GM12874 (cell line): ENCODE data around the gene TBXAS1.

Source experiments
- TF ChIP-seq, protein P1 (sequence below): IDR thresholded peaks from 2 replicates; pipeline ENCODE4 v1.5.1; 2011; ENCODE audit warnings: low read depth, mild to moderate bottlenecking, control low read depth, low read length, moderate library complexity; ENCODE audit not compliant: insufficient read depth

TBXAS1 gene

GRCh38 chr7:139913021-139913844 lies 84.2 kb downstream of the TBXAS1 start:
- TF ChIP-seq, protein P1, sequence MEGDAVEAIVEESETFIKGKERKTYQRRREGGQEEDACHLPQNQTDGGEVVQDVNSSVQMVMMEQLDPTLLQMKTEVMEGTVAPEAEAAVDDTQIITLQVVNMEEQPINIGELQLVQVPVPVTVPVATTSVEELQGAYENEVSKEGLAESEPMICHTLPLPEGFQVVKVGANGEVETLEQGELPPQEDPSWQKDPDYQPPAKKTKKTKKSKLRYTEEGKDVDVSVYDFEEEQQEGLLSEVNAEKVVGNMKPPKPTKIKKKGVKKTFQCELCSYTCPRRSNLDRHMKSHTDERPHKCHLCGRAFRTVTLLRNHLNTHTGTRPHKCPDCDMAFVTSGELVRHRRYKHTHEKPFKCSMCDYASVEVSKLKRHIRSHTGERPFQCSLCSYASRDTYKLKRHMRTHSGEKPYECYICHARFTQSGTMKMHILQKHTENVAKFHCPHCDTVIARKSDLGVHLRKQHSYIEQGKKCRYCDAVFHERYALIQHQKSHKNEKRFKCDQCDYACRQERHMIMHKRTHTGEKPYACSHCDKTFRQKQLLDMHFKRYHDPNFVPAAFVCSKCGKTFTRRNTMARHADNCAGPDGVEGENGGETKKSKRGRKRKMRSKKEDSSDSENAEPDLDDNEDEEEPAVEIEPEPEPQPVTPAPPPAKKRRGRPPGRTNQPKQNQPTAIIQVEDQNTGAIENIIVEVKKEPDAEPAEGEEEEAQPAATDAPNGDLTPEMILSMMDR: no peak

- TF ChIP-seq, protein P1: no peak
Observed at GRCh38 chr7:139913845-139914135, 84.7 kb downstream of the TBXAS1 start.

DNA sequence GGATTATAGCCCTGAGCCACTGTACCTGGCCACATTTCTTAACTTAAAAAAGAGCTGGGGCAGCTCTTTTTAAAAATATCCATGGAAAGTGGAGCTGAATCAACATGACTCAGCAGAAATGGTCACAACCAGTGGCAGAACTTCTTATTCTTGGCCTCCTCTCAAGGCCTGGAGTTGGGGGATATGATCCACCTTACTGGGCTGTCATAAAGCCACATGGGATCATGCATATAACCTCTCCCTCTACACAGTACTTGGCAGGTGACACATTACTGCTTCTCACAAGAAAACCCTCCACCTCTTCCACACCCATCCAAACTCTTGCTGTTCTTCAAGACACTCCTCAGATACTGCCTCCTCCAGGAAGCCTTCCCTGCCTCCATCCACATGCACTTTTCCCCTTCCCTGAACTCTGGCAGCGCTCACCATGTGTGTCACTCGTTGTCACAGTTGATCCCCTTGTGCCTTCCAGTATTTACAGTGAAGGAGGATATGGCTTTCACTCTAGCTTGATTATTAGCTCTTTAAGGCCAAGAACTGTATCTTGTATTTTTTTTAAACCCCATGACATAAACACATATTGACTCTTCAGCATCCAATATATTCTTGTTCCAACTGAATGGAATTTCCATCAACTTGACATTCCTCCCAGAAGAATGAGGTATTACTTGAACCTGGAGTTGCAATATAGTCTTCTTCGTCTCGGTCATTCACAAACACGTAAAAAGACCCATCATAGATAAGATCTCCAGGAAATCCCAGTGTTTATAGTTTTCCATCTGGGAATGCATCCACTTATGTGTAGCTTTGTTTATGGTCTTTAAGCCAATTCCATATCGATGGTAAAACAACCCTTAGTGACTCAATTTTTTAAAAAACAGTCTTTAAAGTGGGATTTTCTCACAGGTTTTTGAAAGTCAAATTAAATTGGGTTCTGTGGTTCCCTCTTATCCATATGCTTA lies 85.5 kb downstream of the TBXAS1 start:
- TF ChIP-seq, protein P1: no peak

DNA sequence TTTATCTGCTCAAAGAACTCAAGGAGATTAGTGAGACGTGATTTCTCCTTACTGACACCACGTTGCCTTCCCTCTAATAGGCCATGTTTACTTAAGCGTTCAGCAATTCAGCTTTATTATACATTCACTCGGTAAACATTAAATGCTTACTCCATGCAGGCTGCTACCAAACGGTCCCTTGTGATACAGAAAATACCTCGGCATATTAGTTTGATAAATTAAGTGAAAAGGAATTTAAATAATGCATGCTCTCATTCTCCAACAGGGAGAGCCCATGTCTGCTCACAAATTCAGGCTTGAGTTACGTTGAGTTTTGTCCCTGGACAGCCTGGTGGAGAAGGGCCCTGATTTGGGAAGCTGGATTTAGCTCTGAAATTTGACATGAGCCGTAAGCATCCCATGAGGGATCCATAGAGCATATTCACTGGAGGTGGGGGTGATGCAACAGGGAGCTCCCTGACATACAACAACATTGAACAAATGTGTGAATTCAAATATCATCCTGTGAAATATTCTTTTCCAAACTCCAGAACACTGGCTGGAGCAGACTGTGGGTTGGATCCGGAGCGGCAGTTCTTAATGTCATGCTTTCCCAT lies 86.3 kb downstream of the TBXAS1 start:
- TF ChIP-seq, protein P1: no peak

- TF ChIP-seq, protein P1: no peak
Observed at GRCh38 chr7:139915864-139916716, 87.0 kb downstream of the TBXAS1 start.

DNA sequence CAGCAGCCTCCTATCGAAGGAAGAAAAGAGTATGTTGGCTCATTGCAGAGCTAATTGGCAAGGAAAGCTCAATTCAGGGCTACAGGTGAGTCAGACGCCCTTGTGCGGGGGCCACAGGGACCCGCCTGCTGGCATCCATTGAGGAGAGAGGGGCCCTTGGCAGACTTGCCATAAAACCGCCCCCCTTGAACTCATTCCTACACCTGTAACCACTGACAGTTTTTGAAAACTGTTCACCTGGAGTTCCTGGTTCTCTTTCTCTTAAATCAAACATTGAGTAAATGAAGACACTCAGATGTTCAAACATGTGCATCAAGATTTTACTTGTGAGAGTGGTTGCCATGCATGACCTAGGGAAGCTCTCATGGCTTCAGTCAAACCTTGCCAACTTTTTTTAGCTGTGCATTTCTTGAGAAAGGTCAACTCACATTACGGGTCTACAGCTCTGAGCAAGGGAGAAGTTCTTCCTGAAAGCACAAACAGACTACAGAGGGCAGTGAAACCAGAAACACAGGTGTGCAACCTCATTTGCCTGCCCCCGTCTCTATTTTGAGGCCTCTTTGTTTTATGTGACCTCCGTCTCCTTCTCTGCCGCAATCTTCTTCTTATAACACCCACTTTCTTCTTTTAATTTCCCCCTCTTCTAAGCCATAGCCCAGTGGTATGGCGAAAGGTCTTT lies 87.8 kb downstream of the TBXAS1 start:
- TF ChIP-seq, protein P1: no peak
